Bronchial epithelial cell (primary cell): ENCODE measurements around the gene BAD. TPM values are rescaled to one million over a fixed set of nuclear protein-coding genes. Genes with fewer than 3 reads are reported as not detected.
"Not testable (repeated sequence)": the region's sequence is repeated elsewhere in the genome, so short reads cannot be mapped to it uniquely, and the experiment has no call there.

Experiments used
- DNase-seq: peaks from one replicate; pipeline ENCODE4 v3.0.0-alpha.2; 2010; ENCODE audit warnings: low read depth
- FAIRE-seq: peaks from 2 replicates; lab custom pipeline; 2011; peaks lifted over from hg19 to GRCh38; lab: Jason Lieb, UNC
- H3K27me3 ChIP-seq: 2 replicates; pipeline ENCODE4 v1.5.1; 2011; ENCODE audit warnings: low read length; ENCODE audit not compliant: control insufficient read depth, insufficient read depth
- H3K36me3 ChIP-seq: 2 replicates; pipeline ENCODE4 v1.5.1; 2011; ENCODE audit warnings: low read length; ENCODE audit not compliant: control insufficient read depth, insufficient read depth
- H3K4me3 ChIP-seq: 2 replicates; pipeline ENCODE4 v1.5.1; 2011; ENCODE audit warnings: mild to moderate bottlenecking, low read depth, low read length, control low read depth
- CTCF ChIP-seq: IDR thresholded peaks from 2 replicates; pipeline ENCODE4 v1.5.1; 2011; ENCODE audit warnings: mild to moderate bottlenecking, moderate library complexity, low read length, control low read depth, inconsistent platforms; ENCODE audit not compliant: insufficient read depth, severe bottlenecking
- total RNA-seq: library from RNA; depleted of rRNA; stranded (reverse); fragments of >200 nt; gene quantifications from 2 replicates; pipeline ENCODE4 v1.2.1, GENCODE V29; 2014

Gene BAD
- total RNA-seq, 1 donor from 2014 or later: 63.4 TPM

GRCh38 chr11:64316672-64317324, 32.3 kb upstream of the BAD start:
- Histone ChIP-seq H3K4me3 (peak overlapping the region; percentile 76), H3K36me3 (peaks cover 19% of the 10 kb centered on the region), H3K27me3 (no peaks in the 10 kb centered on the region)
- FAIRE-seq (no peak), DNase-seq (peak; percentile 58)
- peak; percentile 60 for TF ChIP-seq CTCF

GRCh38 chr11:64315667-64316526, 31.4 kb upstream of the BAD start:
- not testable (repeated sequence) for FAIRE-seq, H3K4me3 ChIP-seq, DNase-seq, H3K27me3 ChIP-seq
- peaks cover 16% of the 10 kb centered on the region for H3K36me3 ChIP-seq

DNA sequence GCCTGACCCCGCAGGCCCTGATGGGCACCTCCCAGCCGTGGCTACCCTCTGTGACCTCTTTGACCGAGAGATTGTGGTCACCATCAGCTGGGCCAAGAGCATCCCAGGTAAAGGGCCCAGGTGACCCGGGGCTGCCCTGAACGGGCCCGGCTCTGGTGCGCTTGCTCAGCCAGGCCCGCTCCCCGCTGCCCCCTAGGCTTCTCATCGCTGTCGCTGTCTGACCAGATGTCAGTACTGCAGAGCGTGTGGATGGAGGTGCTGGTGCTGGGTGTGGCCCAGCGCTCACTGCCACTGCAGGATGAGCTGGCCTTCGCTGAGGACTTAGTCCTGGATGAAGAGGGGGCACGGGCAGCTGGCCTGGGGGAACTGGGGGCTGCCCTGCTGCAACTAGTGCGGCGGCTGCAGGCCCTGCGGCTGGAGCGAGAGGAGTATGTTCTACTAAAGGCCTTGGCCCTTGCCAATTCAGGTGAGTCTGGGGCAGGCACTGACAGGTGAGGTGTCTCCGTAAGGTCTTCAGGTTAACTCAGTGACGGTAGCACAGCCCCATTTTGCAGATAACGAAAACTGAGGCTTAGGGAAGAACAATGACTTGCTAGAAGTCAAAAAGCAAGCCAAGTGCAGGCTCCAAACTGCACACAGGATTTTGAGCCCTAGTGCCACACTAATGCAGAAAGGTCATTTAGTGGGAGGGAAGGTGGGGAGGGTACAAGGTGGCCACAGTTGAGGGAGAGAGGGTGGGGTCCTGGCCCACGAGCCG, 30.5 kb upstream of the BAD start:
- peaks cover 14% of the 10 kb centered on the region for H3K36me3 ChIP-seq
- no peaks in the 10 kb centered on the region for H3K27me3 ChIP-seq
- no peak for TF ChIP-seq CTCF
- no peak overlapping the region for H3K4me3 ChIP-seq
- DNase-seq: no peak
- no peak for FAIRE-seq

GRCh38 chr11:64314146-64314804, 29.8 kb upstream of the BAD start:
- peaks cover 10% of the 10 kb centered on the region for H3K36me3 ChIP-seq
- no peaks in the 10 kb centered on the region for H3K27me3 ChIP-seq
- peak; percentile 20 for TF ChIP-seq CTCF
- no peak overlapping the region for H3K4me3 ChIP-seq
- FAIRE-seq (no peak), DNase-seq (no peak)

DNA sequence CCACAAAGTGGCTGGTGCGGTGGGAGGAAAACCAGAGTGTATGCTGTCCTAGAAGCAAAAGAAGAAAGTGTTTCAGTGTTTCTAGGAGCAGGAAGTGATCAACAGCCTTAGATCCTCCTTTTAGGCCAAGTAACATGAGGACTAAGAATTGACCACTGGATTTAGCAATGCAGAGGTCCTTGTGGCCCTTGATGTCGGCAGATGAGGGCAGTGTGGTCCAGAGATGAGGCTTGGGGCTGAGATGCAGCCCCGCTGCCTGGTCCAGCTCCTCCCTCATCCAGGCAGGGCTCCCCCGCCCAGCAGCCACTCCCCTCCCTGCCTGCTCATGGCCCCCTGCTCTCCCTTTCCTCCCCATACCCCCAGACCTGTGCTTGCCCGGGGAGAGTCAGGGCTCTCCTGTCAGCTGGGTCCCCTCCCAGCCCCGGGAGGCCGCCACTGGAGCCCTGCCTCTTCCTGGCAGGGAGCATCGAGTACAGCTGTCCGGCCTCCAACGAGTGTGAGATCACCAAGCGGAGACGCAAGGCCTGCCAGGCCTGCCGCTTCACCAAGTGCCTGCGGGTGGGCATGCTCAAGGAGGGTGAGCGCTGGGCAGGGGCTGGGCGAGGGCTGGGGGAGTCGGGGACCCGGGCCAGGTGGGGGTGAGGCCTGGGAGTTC, 29.2 kb upstream of the BAD start:
- DNase-seq (no peak), FAIRE-seq (no peak)
- no peak for TF ChIP-seq CTCF
- Histone ChIP-seq H3K27me3 (no peaks in the 10 kb centered on the region), H3K36me3 (peaks cover 10% of the 10 kb centered on the region), H3K4me3 (no peak overlapping the region)
